Activated CD8-positive, alpha-beta T cell treated with anti-CD3 and anti-CD28 coated beads, Interleukin-2, amount 10 ng/mL, durations not matched to agents 7 days and 5 days (primary cell): ENCODE measurements around the gene CHI3L2. TPM values are rescaled to one million over a fixed set of nuclear protein-coding genes. Genes with fewer than 3 reads are reported as not detected.

ENCODE experiments used
- ATAC-seq: fragments of 150-1000 bp; cut with Tn5 transposase; one replicate; pipeline ENCODE4 v1.10.0; 2021; ENCODE audit warnings: moderate library complexity
- CTCF ChIA-PET: fragments of 350-600 bp; sonication (Branson Sonifier 250); formaldehyde crosslinking; loops from one replicate; lab custom pipeline; 2021; ENCODE audit warnings: antibody characterized with exemption; lab: Charles Lee
- POLR2A ChIA-PET: fragments of 350-600 bp; sonication (Branson Sonifier 250); formaldehyde crosslinking; loops from one replicate; lab custom pipeline; 2021; ENCODE audit warnings: antibody characterized with exemption; lab: Charles Lee
- DNase-seq: peaks from one replicate; pipeline ENCODE4 v3.0.0-alpha.2; 2020
- H3K27ac Mint-ChIP-seq: one replicate; pipeline ENCODE4 v1.8.0; 2021; ENCODE audit warnings: mild to moderate bottlenecking, mixed read lengths
- H3K27me3 Mint-ChIP-seq: one replicate; pipeline ENCODE4 v1.8.0; 2021; ENCODE audit warnings: low read depth, mixed read lengths
- H3K36me3 Mint-ChIP-seq: one replicate; pipeline ENCODE4 v1.8.0; 2021; ENCODE audit warnings: low read depth, mixed read lengths
- H3K4me1 Mint-ChIP-seq: one replicate; pipeline ENCODE4 v1.8.0; 2021; ENCODE audit warnings: low read depth, mixed read lengths
- H3K4me3 Mint-ChIP-seq: one replicate; pipeline ENCODE4 v1.8.0; 2021; ENCODE audit warnings: mild to moderate bottlenecking, mixed read lengths
- H3K9me3 Mint-ChIP-seq: one replicate; pipeline ENCODE4 v1.8.0; 2022; ENCODE audit warnings: mixed read lengths; ENCODE audit not compliant: insufficient read depth
- total RNA-seq, 2 experiments: library from RNA; stranded (reverse); gene quantifications; one replicate each; pipeline ENCODE4 v1.2.3, GENCODE V29; 2021

The CHI3L2 gene
- total RNA-seq, 2 experiments from 2014 or later, result 23.8 to 27.0 TPM

DNA sequence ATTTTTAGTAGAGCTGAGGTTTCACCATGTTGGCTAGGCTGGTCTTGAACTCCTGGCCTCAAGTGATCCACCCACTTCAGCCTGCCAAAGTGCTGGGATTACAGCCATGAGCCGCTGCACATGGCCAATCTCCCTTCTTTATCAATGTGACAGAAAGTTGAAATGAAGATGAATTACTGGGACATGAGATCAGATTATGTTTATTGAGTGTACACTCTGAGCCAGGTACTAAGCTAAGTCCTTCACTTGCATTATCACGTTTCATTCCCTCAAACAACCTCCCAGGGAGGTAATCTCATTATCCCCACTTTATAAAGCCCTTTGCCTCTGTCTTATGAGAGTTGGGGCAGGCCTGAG, 6.3 kb upstream of the CHI3L2 start:
- peak overlapping the region; percentile 89 for H3K27ac Mint-ChIP-seq
- no peaks in the 10 kb centered on the region for H3K9me3 Mint-ChIP-seq
- H3K36me3 Mint-ChIP-seq, result peaks cover 9% of the 10 kb centered on the region
- DNase-seq (no peak), ATAC-seq (no peak)
- peak overlapping the region; percentile 65 for H3K4me3 Mint-ChIP-seq
- peaks cover 94% of the 10 kb centered on the region for H3K4me1 Mint-ChIP-seq
- ChIA-PET POLR2A (interaction anchor here (0.9 to 11.0 kb wide), 5 partner anchors 15 to 372 kb away, joined by 3 to 570 read pairs (median 4); partner anchors contain the start of gene DENND2D), CTCF (interaction anchor here (0.7 to 16.1 kb wide), 14 partner anchors 10 to 372 kb away, joined by 3 to 528 read pairs (median 4); partner anchors contain the start of gene DENND2D)
- no peaks in the 10 kb centered on the region for H3K27me3 Mint-ChIP-seq

DNA sequence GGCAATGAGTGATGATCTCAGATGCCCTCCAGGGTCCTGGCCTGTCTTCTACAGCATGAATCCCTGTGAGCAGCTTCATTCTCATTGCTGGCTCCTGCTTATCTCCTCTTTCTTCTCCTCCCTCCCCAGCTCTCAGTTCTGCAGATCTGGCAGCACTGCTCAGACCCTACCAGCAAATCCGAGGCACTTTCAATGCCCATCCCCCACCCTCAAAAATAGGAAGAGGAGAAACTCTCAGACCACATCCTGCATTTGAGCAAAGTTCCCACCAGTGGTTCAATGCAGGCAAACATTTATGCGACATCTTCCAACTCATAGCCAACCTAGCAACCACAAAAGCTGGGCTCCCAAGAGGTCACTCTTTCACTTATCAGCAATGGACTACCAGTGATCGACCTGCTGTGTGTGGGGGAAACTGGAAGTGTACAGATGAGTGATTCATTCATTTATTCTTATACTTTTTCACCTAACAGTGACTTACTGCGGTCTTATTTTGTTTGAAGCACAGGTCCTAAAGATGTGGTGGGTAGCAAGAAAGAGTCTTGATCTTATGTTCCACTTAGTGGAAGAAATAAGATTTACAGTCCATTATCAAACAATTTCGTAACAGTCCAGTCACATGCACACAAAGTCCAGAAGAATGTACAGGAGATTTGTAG, 5.8 kb upstream of the CHI3L2 start:
- Mint-ChIP-seq H3K36me3 (peaks cover 9% of the 10 kb centered on the region), H3K4me3 (peak overlapping the region; percentile 65), H3K4me1 (peaks cover 93% of the 10 kb centered on the region), H3K9me3 (no peaks in the 10 kb centered on the region), H3K27me3 (no peaks in the 10 kb centered on the region), H3K27ac (peak overlapping the region; percentile 89)
- ATAC-seq (peak; percentile 47), DNase-seq (peak; percentile 81)
- POLR2A ChIA-PET, result interaction anchor here (0.9 to 11.0 kb wide), 6 partner anchors 15 to 371 kb away, joined by 3 to 570 read pairs (median 4); partner anchors contain the start of gene DENND2D
- CTCF ChIA-PET, result interaction anchor here (0.7 to 16.1 kb wide), 13 partner anchors 10 to 372 kb away, joined by 3 to 528 read pairs (median 4); partner anchors contain the start of gene DENND2D

DNA sequence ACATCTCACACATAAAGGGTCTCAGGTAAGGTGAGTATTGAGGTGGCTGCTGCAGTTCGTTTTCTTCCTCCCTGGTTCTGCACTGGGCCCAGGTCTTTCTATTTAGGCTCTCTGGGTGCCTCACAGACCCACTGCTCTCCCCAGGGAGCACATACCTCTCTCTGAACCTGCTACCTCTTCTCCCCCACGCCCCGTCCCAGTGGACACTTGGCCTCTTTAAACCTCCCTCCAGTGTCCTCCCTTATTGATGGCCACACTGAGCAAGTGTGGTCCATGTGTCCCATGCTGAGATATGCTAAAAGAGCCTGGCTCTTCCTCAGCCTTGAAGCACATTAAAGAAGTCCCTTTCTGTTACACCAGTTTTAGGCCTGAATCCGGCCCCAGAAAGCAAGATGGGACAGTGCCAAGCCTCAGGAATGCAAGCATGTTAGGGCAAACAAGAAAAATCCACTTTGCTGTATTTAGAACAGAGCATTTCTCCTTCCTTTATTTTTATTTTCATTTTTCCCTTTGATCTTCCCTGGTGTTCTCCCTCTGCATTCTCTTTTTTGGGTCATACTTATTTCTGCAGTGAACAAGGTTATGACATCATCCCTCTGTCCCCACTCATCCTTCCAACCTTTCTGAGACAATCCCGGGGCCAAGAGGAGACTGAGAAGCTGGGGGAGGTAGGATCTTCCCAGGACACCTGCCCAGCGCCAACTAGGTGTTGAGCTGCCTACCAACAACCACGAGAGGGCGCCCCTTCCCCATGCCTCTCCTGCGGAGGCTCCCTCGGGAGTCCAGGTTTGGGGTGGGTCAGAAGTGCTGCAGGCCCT, 5.0 kb upstream of the CHI3L2 start:
- ChIA-PET CTCF (interaction anchor here (0.6 to 16.1 kb wide), 38 partner anchors 8 to 491 kb away, joined by 3 to 528 read pairs (median 4); partner anchors contain the start of genes CEPT1, DENND2D and DRAM2), POLR2A (interaction anchor here (0.8 to 11.0 kb wide), 8 partner anchors 8 to 83 kb away, joined by 3 to 570 read pairs (median 5); partner anchors contain the start of genes CEPT1, DENND2D and DRAM2)
- H3K36me3 Mint-ChIP-seq, result peaks cover 12% of the 10 kb centered on the region

DNA sequence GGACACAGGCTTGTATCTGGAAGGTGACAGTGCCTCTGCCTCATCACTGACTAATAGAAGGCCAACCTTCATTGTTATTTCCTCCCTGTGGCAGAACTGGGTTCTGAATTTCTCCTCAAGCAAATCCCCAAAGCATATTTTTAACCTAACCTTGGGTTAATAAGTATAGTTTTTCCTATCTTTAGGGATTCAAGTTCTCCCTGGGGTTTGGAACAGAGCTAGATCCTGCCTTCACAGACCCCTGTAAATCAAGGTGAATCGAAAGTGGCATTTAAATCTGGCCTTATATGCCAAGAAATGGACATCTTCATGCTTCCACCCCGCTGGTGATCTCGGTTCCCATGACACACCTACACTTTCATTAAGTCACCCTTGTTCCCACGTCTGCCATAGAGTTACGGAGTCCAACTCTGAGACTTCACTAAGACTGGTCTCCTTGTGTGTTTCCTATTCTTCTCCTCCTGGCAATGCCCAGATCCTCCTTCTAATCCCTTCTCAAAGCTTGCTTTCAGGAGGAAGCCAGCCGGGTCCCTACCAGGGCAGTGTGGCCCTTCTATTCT, 4.3 kb upstream of the CHI3L2 start:
- peak overlapping the region; percentile 65 for H3K4me3 Mint-ChIP-seq
- no peaks in the 10 kb centered on the region for H3K27me3 Mint-ChIP-seq
- H3K36me3 Mint-ChIP-seq, result peaks cover 14% of the 10 kb centered on the region
- DNase-seq (no peak), ATAC-seq (no peak)
- no peaks in the 10 kb centered on the region for H3K9me3 Mint-ChIP-seq
- peaks cover 93% of the 10 kb centered on the region for H3K4me1 Mint-ChIP-seq
- H3K27ac Mint-ChIP-seq, result peak overlapping the region; percentile 89
- CTCF ChIA-PET, result interaction anchor here (0.6 to 16.1 kb wide), 43 partner anchors 9 to 544 kb away, joined by 3 to 528 read pairs (median 4); partner anchors contain the start of genes ATP5PB, CEPT1, DENND2D and DRAM2
- POLR2A ChIA-PET, result interaction anchor here (0.8 to 1.6 kb wide), 5 partner anchors 9 to 225 kb away, joined by 3 to 23 read pairs (median 5); partner anchors contain the start of genes CEPT1, DENND2D and DRAM2

More for the DNA sequence above, 5.0 kb upstream of the CHI3L2 start:
- peak overlapping the region; percentile 89 for H3K27ac Mint-ChIP-seq
- no peaks in the 10 kb centered on the region for H3K27me3 Mint-ChIP-seq
- DNase-seq (peak; percentile 88), ATAC-seq (peak; percentile 43)
- peaks cover 93% of the 10 kb centered on the region for H3K4me1 Mint-ChIP-seq
- no peaks in the 10 kb centered on the region for H3K9me3 Mint-ChIP-seq
- H3K4me3 Mint-ChIP-seq, result peak overlapping the region; percentile 65

DNA sequence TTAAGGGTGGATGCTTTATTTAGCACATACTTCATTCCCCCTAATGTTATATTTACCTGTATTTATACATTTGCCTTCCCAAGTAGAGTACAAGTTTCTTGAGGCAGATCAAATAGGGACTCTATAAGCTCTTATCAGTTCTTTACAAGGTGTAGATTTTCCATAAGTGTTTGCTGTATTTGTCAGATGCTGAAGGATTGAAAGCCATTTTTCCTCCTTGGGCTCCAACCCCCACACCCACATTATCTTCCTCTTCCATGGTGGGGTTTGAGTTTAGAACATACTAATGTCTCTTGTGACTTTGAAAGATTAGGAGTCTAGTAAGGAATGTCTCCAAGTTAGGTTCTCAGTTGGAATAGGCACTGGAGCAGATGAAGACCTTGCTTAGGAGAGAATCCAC, 2.4 kb upstream of the CHI3L2 start:
- POLR2A ChIA-PET, result interaction anchor here (0.5 to 3.7 kb wide), 4 partner anchors 10 to 283 kb away, joined by 3 to 20 read pairs (median 4); no protein-coding TSS in a partner anchor
- Mint-ChIP-seq H3K27ac (peak overlapping the region; percentile 92), H3K36me3 (peaks cover 12% of the 10 kb centered on the region), H3K4me3 (peak overlapping the region; percentile 73), H3K4me1 (peaks cover 91% of the 10 kb centered on the region), H3K9me3 (no peaks in the 10 kb centered on the region), H3K27me3 (no peaks in the 10 kb centered on the region)
- DNase-seq (no peak), ATAC-seq (no peak)
- CTCF ChIA-PET, result interaction anchor here (0.7 to 16.1 kb wide), 13 partner anchors 8 to 544 kb away, joined by 3 to 528 read pairs (median 5); partner anchors contain the start of gene DENND2D

DNA sequence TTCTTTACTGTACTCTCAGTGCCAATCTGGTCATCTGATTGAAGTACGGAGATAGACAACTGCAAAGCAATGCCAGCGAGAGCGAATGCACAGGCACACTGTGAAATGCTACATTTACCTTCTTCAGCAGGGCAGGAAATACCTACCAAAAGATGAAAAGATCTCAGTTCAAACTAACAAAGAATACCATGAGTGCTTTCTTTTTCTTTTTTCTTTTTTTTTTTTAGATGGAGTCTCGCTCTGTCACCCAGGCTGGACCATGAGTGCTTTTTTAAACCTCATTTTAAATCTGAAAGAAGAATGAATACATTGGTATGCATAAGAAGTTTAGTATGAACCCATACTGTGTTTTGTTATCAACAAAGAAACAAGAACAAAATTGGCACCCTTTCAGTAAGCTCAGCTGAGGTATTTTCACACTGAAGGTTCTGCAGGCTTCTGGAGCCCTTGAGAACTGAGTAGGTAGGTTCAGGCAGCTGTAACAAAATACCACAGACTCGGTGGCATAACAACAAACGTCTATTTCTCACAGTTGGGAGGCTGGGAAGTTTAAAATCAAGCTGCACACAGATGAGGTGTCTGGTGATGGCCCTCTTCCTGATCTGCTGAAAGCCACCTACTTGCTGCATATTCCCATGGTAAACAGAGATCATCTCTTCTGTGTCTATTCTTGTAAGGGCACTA, 1.7 kb upstream of the CHI3L2 start:
- POLR2A ChIA-PET, result interaction anchor here (0.5 to 3.7 kb wide), 4 partner anchors 11 to 283 kb away, joined by 3 to 20 read pairs (median 4); no protein-coding TSS in a partner anchor

DNA sequence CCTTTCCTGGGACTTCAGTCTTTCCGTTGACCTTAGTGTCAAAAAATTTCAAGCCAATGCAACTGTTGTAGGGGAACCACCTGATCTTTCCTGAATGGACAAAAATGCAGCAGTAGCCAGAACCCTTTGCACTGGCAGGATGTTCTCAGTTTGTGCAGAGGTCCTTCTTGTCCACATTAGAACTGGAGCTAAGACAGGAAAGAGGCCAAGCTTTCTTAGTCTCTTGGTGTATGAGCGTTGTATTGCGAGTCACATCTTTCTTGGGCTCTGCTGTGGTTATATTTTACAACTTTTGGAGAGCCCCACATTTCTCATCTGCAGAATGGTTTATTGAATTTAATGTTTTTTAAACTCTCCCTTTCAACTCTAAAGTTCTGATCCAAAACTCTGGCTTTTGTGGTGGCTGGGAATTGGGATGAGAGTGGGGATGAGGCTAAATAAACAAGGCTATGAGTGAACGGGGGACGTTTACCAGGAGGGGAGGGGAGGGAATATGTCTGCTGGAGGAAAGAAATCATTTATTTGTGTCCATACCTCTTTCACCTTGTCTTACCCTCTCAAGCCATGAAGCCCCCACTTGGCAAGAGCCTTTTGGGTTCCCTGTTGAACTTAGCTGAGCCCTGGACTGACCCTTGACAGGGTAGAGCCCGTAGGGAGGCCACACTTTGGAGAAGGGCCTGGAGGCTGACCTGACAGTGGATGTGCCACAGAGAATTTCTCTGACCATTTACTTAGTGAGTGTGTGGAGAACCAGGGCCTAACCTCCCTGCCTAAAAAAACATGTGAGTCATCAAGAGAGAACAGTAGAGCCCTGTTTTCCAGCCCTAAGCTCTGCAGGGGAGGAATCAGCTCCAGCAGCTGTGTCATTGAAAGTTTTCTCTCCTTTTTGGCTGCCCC, 586 bp downstream of the CHI3L2 start:
- peak overlapping the region; percentile 72 for H3K27ac Mint-ChIP-seq
- ATAC-seq, result no peak
- CTCF ChIA-PET, result interaction anchor here (0.6 to 16.1 kb wide), 8 partner anchors 10 to 197 kb away, joined by 3 to 528 read pairs (median 7); partner anchors contain the start of gene DENND2D

More for the DNA sequence above, 1.7 kb upstream of the CHI3L2 start:
- H3K27ac Mint-ChIP-seq, result peak overlapping the region; percentile 92
- no peaks in the 10 kb centered on the region for H3K9me3 Mint-ChIP-seq
- peaks cover 87% of the 10 kb centered on the region for H3K4me1 Mint-ChIP-seq
- H3K36me3 Mint-ChIP-seq, result peaks cover 15% of the 10 kb centered on the region
- peak overlapping the region; percentile 73 for H3K4me3 Mint-ChIP-seq
- CTCF ChIA-PET, result interaction anchor here (0.9 to 16.1 kb wide), 12 partner anchors 10 to 543 kb away, joined by 4 to 528 read pairs (median 6); partner anchors contain the start of gene DENND2D
- no peaks in the 10 kb centered on the region for H3K27me3 Mint-ChIP-seq
- ATAC-seq, result peak; percentile 26
- DNase-seq, result peak; percentile 45

DNA sequence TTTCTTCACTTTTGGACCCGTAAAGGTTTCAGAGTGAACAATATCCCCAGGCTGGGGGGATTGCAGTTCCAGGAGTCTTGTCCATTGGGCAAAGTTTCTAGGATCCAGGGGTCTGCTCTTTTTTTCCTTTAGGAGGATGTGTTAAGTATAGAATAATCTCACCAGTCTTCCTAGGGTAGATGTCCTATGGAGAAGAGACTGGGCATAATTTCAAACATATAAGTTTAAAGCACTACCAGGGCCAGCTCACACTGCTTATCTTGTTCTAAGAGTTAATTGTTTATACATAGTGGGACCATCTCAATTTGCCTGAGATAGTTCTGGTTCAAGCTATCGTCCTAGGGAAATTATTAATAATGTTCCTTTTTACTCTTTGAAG, 1.2 kb downstream of the CHI3L2 start:
- H3K4me3 Mint-ChIP-seq, result no peak overlapping the region
- ATAC-seq (no peak), DNase-seq (no peak)
- H3K9me3 Mint-ChIP-seq, result no peaks in the 10 kb centered on the region
- peaks cover 74% of the 10 kb centered on the region for H3K4me1 Mint-ChIP-seq
- H3K27me3 Mint-ChIP-seq, result no peaks in the 10 kb centered on the region
- peaks cover 21% of the 10 kb centered on the region for H3K36me3 Mint-ChIP-seq
- CTCF ChIA-PET, result interaction anchor here (1.3 to 16.1 kb wide), 5 partner anchors 10 to 198 kb away, joined by 3 to 528 read pairs (median 8); partner anchors contain the start of gene DENND2D
- no peak overlapping the region for H3K27ac Mint-ChIP-seq
- POLR2A ChIA-PET, result interaction anchor here (1.0 to 2.6 kb wide), 4 partner anchors 13 to 89 kb away, joined by 3 to 10 read pairs (median 4); partner anchors contain the start of genes CEPT1, DENND2D and DRAM2

More for the DNA sequence above, 586 bp downstream of the CHI3L2 start:
- H3K4me1 Mint-ChIP-seq, result peaks cover 79% of the 10 kb centered on the region
- no peaks in the 10 kb centered on the region for H3K9me3 Mint-ChIP-seq
- H3K27me3 Mint-ChIP-seq, result no peaks in the 10 kb centered on the region
- peaks cover 21% of the 10 kb centered on the region for H3K36me3 Mint-ChIP-seq
- peak overlapping the region; percentile 16 for H3K4me3 Mint-ChIP-seq
- no peak for DNase-seq
- POLR2A ChIA-PET, result interaction anchor here (1.0 to 3.7 kb wide), 6 partner anchors 12 to 89 kb away, joined by 3 to 20 read pairs (median 4); partner anchors contain the start of genes CEPT1, DENND2D and DRAM2

DNA sequence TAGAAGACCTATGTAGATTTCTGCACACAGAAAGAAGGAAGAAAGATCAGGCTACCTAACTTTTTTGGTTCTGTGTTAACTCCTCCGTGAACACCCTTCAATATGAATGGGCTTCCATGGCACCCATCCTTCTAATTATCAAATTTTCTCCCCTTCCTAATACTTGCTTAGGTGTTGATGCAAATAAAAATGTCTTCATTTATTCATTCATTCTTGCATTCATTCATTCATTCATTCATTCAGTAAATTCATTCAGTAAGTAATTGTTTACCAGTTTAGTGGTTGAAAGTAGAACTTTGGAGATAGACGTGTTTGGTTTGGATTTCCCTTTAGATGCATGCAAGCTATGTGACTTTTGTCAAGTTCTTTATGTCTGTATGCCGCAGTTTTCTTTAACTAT, 4.6 kb downstream of the CHI3L2 start:
- H3K4me3 Mint-ChIP-seq, result no peak overlapping the region
- ChIA-PET POLR2A (interaction anchor here (0.8 kb wide), 1 partner anchor 41 kb away, joined by 3 read pairs; no protein-coding TSS in a partner anchor), CTCF (interaction anchor here (1.0 to 1.3 kb wide), 4 partner anchors 9 to 102 kb away, joined by 3 to 4 read pairs (median 4); no protein-coding TSS in a partner anchor)
- DNase-seq, result no peak
- no peak overlapping the region for H3K27ac Mint-ChIP-seq
- H3K9me3 Mint-ChIP-seq, result no peaks in the 10 kb centered on the region
- H3K27me3 Mint-ChIP-seq, result no peaks in the 10 kb centered on the region
- H3K4me1 Mint-ChIP-seq, result peaks cover 44% of the 10 kb centered on the region
- ATAC-seq, result no peak
- peaks cover 43% of the 10 kb centered on the region for H3K36me3 Mint-ChIP-seq
